Activated T-helper 1 cell treated with anti-CD3 and anti-CD28 coated beads, Interleukin-2, amount 50 U/mL, for 16 hours (primary cell): ENCODE data around the gene PNKP.
A peak's percentile ranks its signal among the peaks of the same experiment; 100 is the strongest.

Experiments used
- DNase-seq, 2 donors: peaks; one replicate each; pipeline ENCODE4 v3.0.0-alpha.2; 2020; ENCODE audit warnings: low read depth in 1 of 2, low spot score in 1 of 2

The PNKP gene

GRCh38 chr19:49876422-49877019 is 9.1 kb upstream of the PNKP start:
- peak; percentile 95 to 97 for DNase-seq

GRCh38 chr19:49875857-49876421 is 8.6 kb upstream of the PNKP start:
- peak; percentile 26 to 38 for DNase-seq

GRCh38 chr19:49875177-49875576 is 7.8 kb upstream of the PNKP start:
- no peak for DNase-seq

- no peak for DNase-seq
Observed at GRCh38 chr19:49874503-49875157, 7.3 kb upstream of the PNKP start.

GRCh38 chr19:49873834-49874233 is 6.5 kb upstream of the PNKP start:
- DNase-seq = no peak

GRCh38 chr19:49873129-49873521 is 5.7 kb upstream of the PNKP start:
- no peak for DNase-seq

GRCh38 chr19:49872245-49873128 is 5.1 kb upstream of the PNKP start:
- no peak for DNase-seq

- no peak for DNase-seq
Observed at GRCh38 chr19:49871349-49871985, 4.1 kb upstream of the PNKP start.

- no peak for DNase-seq
Observed at GRCh38 chr19:49870309-49870901, 3.0 kb upstream of the PNKP start.

GRCh38 chr19:49869484-49870308 is 2.3 kb upstream of the PNKP start:
- DNase-seq = peak; percentile 78 to 84

GRCh38 chr19:49869009-49869483 is 1.7 kb upstream of the PNKP start:
- no peak for DNase-seq

- DNase-seq = no peak
Observed at GRCh38 chr19:49864890-49865289, 2.5 kb downstream of the PNKP start.

- DNase-seq = no peak
Observed at GRCh38 chr19:49863935-49864320, 3.4 kb downstream of the PNKP start.

- no peak for DNase-seq
Observed at GRCh38 chr19:49863254-49863934, 4.0 kb downstream of the PNKP start.

GRCh38 chr19:49862391-49863253 is 4.8 kb downstream of the PNKP start:
- DNase-seq = no peak

GRCh38 chr19:49861541-49862378 is 5.6 kb downstream of the PNKP start:
- DNase-seq = no peak

- DNase-seq = no peak
Observed at GRCh38 chr19:49861107-49861506, 6.3 kb downstream of the PNKP start.
